ENCODE data around the gene RAB40B.

GRCh38 chr17:82689077-82689476, 9.4 kb downstream of the RAB40B start:
- TF ChIP-seq, protein P1, sequence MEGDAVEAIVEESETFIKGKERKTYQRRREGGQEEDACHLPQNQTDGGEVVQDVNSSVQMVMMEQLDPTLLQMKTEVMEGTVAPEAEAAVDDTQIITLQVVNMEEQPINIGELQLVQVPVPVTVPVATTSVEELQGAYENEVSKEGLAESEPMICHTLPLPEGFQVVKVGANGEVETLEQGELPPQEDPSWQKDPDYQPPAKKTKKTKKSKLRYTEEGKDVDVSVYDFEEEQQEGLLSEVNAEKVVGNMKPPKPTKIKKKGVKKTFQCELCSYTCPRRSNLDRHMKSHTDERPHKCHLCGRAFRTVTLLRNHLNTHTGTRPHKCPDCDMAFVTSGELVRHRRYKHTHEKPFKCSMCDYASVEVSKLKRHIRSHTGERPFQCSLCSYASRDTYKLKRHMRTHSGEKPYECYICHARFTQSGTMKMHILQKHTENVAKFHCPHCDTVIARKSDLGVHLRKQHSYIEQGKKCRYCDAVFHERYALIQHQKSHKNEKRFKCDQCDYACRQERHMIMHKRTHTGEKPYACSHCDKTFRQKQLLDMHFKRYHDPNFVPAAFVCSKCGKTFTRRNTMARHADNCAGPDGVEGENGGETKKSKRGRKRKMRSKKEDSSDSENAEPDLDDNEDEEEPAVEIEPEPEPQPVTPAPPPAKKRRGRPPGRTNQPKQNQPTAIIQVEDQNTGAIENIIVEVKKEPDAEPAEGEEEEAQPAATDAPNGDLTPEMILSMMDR (IDR thresholded peaks at IDR 0.05): no peak
- TF ChIP-seq POLR2A (IDR thresholded peaks at IDR 0.05) (no peak), POLR2AphosphoS5 (IDR thresholded peaks at IDR 0.05) (no peak)

Data from prostate gland (tissue), 2 donors.